Measurements from ENCODE around the gene PMFBP1.

The PMFBP1 gene

DNA sequence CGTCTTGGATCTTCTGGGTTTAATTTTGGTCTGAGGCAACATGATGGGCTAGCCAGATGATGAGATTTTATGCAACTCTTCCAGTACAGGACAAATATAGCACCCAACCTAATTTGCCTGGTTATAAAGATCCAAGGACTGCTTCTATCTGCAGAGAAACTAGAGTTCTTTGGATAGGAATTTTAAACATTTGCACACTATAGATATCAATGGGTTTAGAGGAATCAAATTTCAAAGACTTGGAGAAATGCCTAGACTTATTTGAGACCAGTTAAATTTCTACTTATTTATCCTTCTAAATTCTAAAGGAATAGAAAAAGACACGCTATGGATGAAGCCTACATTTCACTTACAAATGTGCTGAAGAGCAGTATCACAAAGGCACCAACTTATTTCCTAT, 12.6 kb downstream of the PMFBP1 start:
- no peak for TF ChIP-seq EZH2 (IDR thresholded peaks at IDR 0.05; ENCODE audit: borderline replicate concordance, low read length)
- TF ChIP-seq, protein P1, sequence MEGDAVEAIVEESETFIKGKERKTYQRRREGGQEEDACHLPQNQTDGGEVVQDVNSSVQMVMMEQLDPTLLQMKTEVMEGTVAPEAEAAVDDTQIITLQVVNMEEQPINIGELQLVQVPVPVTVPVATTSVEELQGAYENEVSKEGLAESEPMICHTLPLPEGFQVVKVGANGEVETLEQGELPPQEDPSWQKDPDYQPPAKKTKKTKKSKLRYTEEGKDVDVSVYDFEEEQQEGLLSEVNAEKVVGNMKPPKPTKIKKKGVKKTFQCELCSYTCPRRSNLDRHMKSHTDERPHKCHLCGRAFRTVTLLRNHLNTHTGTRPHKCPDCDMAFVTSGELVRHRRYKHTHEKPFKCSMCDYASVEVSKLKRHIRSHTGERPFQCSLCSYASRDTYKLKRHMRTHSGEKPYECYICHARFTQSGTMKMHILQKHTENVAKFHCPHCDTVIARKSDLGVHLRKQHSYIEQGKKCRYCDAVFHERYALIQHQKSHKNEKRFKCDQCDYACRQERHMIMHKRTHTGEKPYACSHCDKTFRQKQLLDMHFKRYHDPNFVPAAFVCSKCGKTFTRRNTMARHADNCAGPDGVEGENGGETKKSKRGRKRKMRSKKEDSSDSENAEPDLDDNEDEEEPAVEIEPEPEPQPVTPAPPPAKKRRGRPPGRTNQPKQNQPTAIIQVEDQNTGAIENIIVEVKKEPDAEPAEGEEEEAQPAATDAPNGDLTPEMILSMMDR (IDR thresholded peaks at IDR 0.05; ENCODE audit: low read length), result no peak
- Histone ChIP-seq H3K9ac (ENCODE audit: low read length) (no peak overlapping the region), H3K9me3 (ENCODE audit: low read length) (no peaks in the 10 kb centered on the region), H3K4me2 (ENCODE audit: low read length) (no peak overlapping the region), H3K27ac (ENCODE audit: low read depth, low read length, poor library complexity, severe bottlenecking) (no peak overlapping the region), H4K20me1 (ENCODE audit: insufficient read depth, low read length) (no peaks in the 10 kb centered on the region), H3K4me1 (ENCODE audit: insufficient read depth, low read length, severe bottlenecking) (no peaks in the 10 kb centered on the region), H3K9me2 (ENCODE audit: low read depth, low read length) (no peaks in the 10 kb centered on the region), H2AFZ (ENCODE audit: low read length) (no peak overlapping the region), H3K27me3 (ENCODE audit: insufficient read depth, low read length) (no peaks in the 10 kb centered on the region), H3K36me3 (ENCODE audit: insufficient read depth, low read length) (no peaks in the 10 kb centered on the region), H3K79me2 (ENCODE audit: insufficient read depth, low read length) (no peaks in the 10 kb centered on the region), H3F3A (ENCODE audit: insufficient read depth, low read length) (no peaks in the 10 kb centered on the region), H3K4me3 (ENCODE audit: low read depth, low read length, poor library complexity, severe bottlenecking) (no peak overlapping the region)

DNA sequence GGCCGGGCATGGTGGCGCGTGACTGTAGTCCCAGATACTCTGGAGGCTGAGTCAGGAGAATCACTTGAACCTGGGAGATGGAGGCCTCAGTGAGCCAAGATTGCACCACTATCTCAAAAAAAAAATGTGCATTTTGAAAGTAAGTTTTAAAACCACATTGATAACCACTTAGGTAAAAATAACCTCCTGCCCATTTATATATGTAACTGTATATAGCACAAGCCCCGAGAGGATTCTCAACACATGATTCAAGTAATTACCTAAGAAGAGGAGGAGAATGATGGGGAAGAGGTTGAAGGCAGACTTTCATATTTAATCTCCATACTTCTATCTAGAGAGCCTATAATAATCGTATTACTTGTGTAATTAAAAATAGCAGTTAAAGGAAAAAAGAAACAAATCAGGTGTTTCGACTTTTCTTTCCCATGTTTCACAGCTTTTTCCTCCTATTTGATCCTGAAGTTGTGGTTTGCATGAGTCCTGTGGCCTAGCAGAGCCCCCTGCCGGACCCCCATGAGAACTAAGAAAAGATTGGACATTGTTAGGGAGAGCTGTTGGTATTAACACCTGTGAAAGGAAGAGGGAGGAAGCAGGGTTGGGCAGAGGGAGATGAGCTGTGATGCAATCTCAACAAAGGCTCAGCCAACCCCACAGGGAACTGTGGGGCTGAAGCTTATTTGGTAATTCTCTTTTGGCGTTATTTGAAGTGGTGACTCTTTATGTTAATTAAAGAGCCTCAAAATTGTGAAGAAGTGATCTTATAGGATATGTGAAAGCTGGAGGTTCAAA, 22.1 kb downstream of the PMFBP1 start:
- Histone ChIP-seq H3K4me2 (ENCODE audit: low read length) (no peak overlapping the region), H3K27ac (ENCODE audit: low read depth, low read length, poor library complexity, severe bottlenecking) (no peak overlapping the region), H3K27me3 (ENCODE audit: insufficient read depth, low read length) (no peaks in the 10 kb centered on the region), H3K9me3 (ENCODE audit: low read length) (no peaks in the 10 kb centered on the region), H4K20me1 (ENCODE audit: insufficient read depth, low read length) (no peaks in the 10 kb centered on the region), H3K4me3 (ENCODE audit: low read depth, low read length, poor library complexity, severe bottlenecking) (no peak overlapping the region), H3K79me2 (ENCODE audit: insufficient read depth, low read length) (no peaks in the 10 kb centered on the region), H3K9me2 (ENCODE audit: low read depth, low read length) (no peaks in the 10 kb centered on the region), H3K36me3 (ENCODE audit: insufficient read depth, low read length) (no peaks in the 10 kb centered on the region), H3F3A (ENCODE audit: insufficient read depth, low read length) (no peaks in the 10 kb centered on the region), H3K4me1 (ENCODE audit: insufficient read depth, low read length, severe bottlenecking) (no peaks in the 10 kb centered on the region), H2AFZ (ENCODE audit: low read length) (no peak overlapping the region), H3K9ac (ENCODE audit: low read length) (no peak overlapping the region)
- TF ChIP-seq, protein P1 (IDR thresholded peaks at IDR 0.05; ENCODE audit: low read length), result peak; percentile 26; the same call in 1 of the 2 replicates
- TF ChIP-seq EZH2 (IDR thresholded peaks at IDR 0.05; ENCODE audit: borderline replicate concordance, low read length), result no peak

DNA sequence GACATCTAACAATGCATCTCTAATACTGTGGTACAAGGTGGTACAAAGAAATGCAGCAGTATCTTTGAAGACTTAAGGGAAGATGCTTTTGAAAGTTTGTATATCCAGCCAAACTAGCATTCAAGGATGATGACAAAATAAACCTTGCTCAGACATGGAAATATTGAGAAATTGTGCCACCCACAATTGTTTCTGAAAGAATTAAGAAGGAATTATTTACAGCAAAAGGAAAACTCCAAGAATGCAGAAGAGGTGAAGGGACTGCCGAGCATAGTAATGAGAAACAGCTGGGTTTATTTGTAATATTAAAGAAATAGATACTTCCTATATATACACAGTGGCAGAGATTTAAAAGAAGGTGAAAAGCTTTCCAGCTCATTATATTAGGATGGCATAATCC, 29.5 kb downstream of the PMFBP1 start:
- no peaks in the 10 kb centered on the region for H3K9me3 ChIP-seq (ENCODE audit: low read length)
- TF ChIP-seq, protein P1 (IDR thresholded peaks at IDR 0.05; ENCODE audit: low read length), result no peak
- no peak for TF ChIP-seq EZH2 (IDR thresholded peaks at IDR 0.05; ENCODE audit: borderline replicate concordance, low read length)
- no peaks in the 10 kb centered on the region for H3K4me1 ChIP-seq (ENCODE audit: insufficient read depth, low read length, severe bottlenecking)
- no peaks in the 10 kb centered on the region for H3K79me2 ChIP-seq (ENCODE audit: insufficient read depth, low read length)
- no peaks in the 10 kb centered on the region for H3K36me3 ChIP-seq (ENCODE audit: insufficient read depth, low read length)
- H3K4me3 ChIP-seq (ENCODE audit: low read depth, low read length, poor library complexity, severe bottlenecking), result no peak overlapping the region
- no peak overlapping the region for H3K9ac ChIP-seq (ENCODE audit: low read length)
- H2AFZ ChIP-seq (ENCODE audit: low read length), result no peak overlapping the region
- H4K20me1 ChIP-seq (ENCODE audit: insufficient read depth, low read length), result no peaks in the 10 kb centered on the region
- H3K4me2 ChIP-seq (ENCODE audit: low read length), result no peak overlapping the region
- no peaks in the 10 kb centered on the region for H3F3A ChIP-seq (ENCODE audit: insufficient read depth, low read length)
- no peaks in the 10 kb centered on the region for H3K9me2 ChIP-seq (ENCODE audit: low read depth, low read length)
- no peak overlapping the region for H3K27ac ChIP-seq (ENCODE audit: low read depth, low read length, poor library complexity, severe bottlenecking)
- H3K27me3 ChIP-seq (ENCODE audit: insufficient read depth, low read length), result no peaks in the 10 kb centered on the region
